Suprapubic skin (tissue), 3 donors: Measurements from ENCODE around the gene TBC1D5.

Experiments
- POLR2A ChIP-seq, 2 donors: fragments of 450-650 bp; IDR thresholded peaks; one replicate each; pipeline ENCODE4 v1.6.1; 2017; ENCODE audit warnings: antibody characterized with exemption in 2 of 2, mild to moderate bottlenecking in 2 of 2, moderate library complexity in 2 of 2
- TF ChIP-seq, protein P1 (sequence below), 2 donors: fragments of 200-600 bp in 1 of 2; fragments of 450-650 bp in 1 of 2; sonication (generic) in 1 of 2; IDR thresholded peaks; one replicate each; pipeline ENCODE4 v1.5.1; 2016 to 2019; ENCODE audit warnings: antibody characterized with exemption in 2 of 2, mild to moderate bottlenecking in 1 of 2, moderate library complexity in 1 of 2

GRCh38 chr3:17404548-17404947 lies 337.9 kb downstream of the TBC1D5 start:
- no peak for TF ChIP-seq POLR2A (IDR thresholded peaks at IDR 0.05)
- TF ChIP-seq, protein P1, sequence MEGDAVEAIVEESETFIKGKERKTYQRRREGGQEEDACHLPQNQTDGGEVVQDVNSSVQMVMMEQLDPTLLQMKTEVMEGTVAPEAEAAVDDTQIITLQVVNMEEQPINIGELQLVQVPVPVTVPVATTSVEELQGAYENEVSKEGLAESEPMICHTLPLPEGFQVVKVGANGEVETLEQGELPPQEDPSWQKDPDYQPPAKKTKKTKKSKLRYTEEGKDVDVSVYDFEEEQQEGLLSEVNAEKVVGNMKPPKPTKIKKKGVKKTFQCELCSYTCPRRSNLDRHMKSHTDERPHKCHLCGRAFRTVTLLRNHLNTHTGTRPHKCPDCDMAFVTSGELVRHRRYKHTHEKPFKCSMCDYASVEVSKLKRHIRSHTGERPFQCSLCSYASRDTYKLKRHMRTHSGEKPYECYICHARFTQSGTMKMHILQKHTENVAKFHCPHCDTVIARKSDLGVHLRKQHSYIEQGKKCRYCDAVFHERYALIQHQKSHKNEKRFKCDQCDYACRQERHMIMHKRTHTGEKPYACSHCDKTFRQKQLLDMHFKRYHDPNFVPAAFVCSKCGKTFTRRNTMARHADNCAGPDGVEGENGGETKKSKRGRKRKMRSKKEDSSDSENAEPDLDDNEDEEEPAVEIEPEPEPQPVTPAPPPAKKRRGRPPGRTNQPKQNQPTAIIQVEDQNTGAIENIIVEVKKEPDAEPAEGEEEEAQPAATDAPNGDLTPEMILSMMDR (IDR thresholded peaks at IDR 0.05) = no peak
